GM18519 (cell line): Measurements from ENCODE around the gene QRSL1.
A peak's percentile ranks its signal among the peaks of the same experiment; 100 is the strongest.
"Not testable (repeated sequence)": the region's sequence is repeated elsewhere in the genome, so short reads cannot be mapped to it uniquely, and the experiment has no call there.

Experiments
- ATAC-seq: cut with Tn5 transposase; IDR thresholded peaks from one replicate; pipeline ENCODE4 v1.9.1; 2021; ENCODE audit warnings: mild to moderate bottlenecking, moderate library complexity; ENCODE audit not compliant: unreplicated experiment, low FRiP score

Gene QRSL1

DNA sequence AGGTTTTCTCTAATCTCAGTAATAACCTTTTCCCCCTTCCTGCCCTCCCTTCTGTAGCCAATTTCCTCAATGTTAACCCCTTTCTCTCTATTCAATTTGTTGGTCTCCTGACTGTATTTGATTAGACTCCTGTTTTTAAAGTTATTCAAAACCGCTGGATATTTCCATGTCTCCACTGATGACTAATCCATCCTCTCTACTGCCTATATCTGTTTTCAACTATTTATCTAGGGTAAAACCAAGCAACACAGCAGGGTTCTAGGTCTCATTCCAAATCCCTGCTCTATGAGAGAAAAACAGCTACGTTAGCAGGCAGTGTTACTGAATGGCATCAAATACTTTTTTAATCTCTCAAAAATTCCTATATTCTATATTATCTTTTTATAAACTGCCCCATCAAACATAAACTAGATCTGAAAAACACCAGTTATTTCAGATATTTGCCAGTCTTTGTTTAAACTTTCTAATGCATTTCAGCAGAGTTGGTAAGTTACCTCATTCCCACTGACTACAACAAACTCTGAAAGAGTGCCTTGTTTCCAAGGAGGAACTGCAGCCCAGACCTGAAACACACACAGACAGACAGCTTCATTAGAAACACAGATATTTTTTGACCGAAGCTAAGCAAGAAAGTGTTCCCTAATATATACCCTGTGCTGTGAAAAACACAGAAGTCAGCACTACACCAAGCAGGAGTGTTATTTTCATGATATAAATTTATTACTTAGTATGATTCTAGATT, 8.3 kb upstream of the QRSL1 start:
- no peak for ATAC-seq

DNA sequence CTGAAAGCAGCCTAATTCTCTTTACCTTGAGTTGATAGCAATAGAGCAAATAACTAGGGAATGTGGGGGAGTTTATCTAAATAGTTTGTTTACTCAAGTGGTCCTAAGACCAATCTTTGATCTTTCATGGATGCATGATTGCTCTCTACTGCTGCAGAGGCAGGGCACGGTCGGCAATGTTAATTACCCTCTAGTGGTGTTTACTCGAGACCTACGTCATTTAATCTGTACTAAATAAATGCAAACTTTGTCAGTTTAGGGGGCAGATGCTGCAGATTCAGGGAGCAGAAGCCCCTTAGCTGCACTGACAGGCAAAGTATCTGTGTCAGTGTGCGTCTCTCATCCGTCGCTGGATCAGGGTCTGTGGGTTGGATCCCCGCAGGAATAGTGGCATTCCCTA, 7.0 kb upstream of the QRSL1 start:
- no peak for ATAC-seq

DNA sequence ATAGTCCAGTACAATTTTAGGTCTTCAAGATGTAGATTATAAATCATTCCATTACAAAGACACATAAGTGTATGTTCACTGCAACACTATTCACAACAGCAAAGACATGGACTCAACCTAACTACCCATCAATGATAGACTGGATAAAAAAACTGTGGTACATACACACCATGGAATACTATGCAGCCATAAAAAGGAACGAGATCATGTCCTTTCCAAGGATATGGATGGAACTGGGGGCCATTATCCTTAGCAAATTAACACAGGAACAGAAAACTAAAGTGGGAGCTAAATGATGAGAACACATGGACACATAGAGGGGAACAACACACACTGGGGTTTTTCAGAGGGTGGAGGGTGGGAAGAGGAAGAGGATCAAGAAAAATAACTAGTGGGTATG, 6.3 kb upstream of the QRSL1 start:
- no peak for ATAC-seq

DNA sequence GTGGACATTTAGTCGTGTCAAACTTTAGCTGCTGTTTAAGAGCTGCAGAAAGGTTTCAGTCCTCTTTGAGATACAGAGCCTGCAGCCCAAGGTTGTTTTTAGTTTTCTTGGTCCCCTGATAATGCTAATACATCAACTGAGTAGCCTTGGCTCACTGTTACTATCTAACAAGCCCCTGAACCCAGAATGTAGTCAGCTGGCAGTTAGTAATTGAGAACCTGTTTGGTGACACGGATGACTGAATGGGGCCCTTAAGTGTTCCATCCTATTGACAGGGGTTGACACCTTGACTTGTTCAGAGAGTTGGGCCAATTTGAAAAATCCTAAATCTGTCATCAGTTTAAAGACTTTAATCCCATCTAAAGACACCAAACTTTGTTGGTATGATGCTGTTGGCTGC, 2.9 kb upstream of the QRSL1 start:
- ATAC-seq = no peak

DNA sequence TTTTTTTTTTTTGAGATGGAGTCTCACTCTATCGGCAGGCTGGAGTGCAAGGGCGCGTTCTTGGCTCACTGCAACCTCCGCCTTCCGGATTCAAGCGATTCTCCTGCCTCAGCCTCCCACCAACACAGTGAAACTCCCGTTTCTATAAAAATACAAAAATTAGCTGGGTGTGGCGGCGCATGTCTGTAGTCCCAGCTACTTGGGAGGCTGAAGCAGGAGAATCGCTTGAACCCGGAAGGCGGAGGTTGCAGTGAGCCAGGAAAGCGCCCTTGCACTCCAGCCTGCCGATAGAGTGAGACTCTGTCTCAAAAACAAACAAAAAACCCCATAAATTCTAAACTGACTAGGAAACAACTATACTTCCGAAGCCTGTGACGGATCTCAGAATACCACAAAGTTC, 1.6 kb upstream of the QRSL1 start:
- ATAC-seq = not testable (repeated sequence)

DNA sequence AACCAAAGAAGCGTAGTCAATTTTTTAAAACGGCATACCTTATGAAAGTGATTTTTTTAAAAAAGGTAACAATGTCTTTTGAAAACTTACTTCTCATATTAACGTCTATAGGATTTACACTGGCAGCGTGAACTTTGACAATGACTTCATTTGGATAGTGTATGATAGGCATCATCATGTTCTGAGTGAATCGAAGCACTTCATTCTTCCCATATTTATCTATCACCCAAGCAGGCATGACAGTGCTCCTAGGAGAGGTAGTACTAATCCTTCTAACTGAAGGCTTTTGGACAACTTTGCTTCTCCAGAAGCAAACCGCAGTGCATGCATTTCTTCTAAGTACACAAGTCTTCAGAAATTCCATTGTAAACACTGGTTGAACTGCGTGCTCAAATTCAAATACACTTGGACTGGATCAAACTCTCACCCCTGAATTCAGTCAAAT, 698 bp upstream of the QRSL1 start:
- ATAC-seq = no peak

DNA sequence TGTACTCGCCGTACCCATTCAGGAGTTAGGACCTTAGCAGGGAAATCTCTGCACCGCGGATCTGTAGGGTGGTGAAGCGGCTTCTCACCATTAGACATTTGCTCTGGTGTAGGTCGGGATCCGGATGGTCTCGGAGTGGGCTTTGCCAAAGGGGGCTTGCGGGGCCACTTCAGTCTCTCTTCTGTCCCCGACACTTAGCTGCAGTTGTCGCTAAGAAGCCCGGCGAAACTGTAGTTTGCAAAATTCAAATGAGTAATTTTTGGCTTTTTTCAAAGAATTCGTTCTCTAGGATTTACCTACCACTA, 433 bp downstream of the QRSL1 start:
- no peak for ATAC-seq

DNA sequence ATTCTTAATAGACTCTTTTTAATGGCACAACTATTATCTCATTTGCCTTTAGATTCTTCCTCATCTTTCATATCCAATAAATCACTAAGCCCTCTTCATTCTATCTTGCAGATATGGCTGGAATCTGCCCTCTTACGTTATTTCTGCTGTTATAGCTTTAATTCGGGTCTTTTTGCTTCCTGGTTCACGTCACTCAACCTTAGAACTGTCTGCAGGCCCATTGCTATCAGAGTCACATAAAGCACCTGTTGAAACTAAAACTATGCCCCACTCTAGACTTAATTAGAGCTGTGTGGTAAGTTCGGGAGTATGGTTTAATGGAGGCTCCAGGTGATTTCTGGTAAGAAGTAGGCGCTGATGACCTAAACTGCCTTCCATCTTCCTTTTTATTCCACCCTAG, 988 bp downstream of the QRSL1 start:
- ATAC-seq = no peak

DNA sequence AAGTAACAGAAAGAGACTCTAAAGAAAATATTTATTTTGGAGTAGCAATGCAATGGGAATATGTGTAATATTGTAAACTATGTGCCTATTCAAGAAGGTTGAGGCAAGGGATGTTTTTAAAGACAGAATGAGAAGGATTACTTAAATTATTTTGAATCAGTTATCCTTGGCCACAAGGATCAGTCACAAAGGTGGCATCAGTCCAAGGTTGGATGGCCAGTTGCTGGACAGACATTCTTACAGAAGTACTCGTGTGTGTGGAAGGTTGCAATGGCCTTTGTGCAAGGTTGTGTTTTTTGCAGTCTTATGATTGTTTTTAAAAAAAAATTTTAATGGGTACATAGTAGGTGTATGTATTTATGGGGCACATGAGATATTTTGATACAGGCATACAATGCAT, 2.0 kb downstream of the QRSL1 start:
- ATAC-seq = no peak

DNA sequence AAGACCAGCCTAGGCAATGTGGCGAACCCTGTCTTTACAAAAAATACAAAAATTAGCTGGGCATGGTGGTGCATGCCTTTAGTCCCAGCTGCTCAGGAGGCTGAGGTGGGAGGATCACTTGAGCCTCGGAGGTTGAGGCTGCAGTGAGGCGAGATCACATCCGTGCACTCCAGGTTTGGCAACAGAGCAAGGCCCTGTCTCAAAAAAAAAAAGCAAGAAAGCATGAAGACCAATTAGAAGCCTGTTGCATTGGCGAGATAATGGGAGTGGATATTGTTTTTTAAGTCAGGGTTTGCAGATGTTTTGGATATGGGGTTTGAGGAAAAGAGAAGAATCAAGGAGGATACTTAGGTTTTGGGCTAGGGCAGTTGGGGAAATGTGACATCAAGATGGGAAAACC, 5.2 kb downstream of the QRSL1 start:
- ATAC-seq = no peak

DNA sequence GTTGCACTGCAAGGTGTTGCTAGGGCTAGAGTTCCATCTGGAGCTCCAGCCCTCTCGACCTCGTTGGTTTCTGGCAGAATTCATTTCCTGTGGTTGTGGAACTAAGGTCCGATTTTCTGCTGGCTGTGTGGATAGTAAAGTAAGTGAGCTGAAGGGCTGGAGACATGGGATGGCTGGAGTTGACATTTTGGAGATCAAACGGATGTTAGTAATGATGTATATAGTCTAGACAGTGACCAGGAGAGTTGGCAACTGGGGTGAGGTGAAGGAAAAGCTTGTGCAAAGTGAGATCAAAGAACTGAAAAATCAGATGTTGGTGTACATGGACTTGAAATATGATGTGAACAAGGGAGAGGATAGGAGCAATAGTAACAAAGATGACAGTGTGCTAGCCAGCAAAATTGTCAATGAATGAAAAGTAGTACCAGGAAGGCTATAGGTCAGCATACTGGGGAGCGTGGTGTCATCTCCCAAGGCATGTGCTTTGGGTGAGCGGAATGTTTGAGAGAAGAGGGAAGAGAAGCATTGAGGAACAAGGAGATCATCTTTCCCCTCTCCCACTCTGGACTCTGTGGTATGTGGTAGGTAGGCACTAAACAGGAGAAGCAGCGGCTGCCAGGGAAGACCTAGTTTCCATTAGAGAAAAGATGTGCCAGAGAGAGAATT, 7.8 kb downstream of the QRSL1 start:
- ATAC-seq = peak; percentile 8

DNA sequence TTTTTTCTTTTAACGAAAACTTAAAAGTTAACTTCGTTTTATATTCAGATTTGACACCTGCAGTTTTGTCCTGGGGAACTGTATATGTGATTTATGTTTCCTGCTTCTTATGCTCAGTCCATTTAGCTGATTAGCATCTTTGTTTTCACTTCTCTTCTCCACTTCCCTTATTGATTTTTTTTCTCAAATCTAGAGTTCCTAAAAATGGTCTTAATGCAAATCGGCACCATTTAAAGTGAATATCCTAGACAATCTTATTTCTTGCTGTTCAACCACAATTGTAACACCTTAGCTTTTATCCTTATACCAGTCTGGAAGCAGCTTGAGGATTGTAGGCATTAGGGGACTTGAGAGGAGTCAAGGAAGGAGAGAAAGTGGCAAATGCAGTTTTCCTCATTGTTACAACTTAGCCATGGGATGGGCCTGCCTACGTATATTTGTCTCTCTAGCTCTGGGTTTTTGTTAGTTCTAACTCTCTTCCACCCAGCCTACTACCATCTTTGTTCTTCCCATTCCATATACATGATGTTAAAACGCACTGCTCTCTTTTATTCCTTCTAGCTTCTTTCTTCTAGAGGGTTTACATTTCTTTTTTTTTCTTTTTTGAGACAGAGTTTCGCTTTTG, 8.5 kb downstream of the QRSL1 start:
- ATAC-seq = peak; percentile 55

DNA sequence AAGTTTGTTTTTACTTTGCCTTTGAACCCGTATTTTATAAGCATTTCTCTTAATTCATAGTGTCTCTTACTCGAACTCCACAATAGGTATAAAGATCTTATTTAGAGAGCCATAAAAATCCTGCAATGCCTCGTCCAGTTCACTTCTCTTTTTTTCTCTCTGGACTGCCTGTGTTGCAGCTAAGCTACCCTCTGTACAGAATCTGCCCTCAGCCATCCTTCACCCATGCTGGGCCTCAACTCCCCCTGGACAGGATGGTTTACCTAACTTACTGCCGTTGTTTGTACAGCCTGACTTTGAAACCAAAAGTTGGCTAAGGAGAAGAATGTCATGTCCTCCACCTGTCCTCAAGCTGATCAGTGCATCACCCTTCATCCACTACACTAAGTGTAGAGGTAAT, 10.4 kb downstream of the QRSL1 start:
- no peak for ATAC-seq

DNA sequence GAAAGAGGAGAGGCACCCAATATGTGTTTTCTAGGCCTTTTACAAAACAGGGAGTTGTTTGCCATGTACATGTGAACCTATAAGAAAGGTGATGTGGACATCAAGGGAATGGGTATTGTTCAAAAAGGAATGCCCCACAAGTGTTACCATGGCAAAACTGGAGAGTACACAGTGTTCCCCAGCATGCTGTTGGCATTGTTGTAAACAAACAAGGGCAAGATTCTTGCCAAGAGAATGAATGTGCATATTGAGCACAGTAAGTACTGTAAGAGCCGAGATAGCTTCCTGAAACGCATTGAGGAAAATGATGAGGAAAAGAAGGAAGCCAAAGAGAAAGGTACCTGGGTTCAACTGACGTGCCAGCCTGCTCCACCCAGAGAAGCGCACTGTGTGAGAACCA, 13.1 kb downstream of the QRSL1 start:
- ATAC-seq = no peak

DNA sequence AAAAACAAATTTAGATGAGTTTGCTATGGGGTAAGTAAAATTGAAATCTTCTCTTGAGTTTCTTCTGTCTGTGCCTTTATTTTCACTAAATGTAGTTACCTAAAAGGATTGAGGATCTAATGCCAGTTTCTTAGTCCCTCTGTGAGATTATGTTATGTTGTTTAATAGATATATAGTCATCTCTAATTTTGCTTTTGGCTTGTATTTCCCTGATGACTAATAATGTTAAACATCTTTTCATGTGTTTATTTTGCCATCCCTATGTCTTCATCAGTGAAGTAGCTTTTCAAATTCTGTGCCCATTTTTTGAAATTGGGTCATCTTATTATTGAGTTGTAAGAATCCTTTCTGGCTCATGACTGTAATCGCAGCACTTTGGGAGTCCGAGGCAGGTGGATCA, 13.7 kb downstream of the QRSL1 start:
- ATAC-seq = no peak

DNA sequence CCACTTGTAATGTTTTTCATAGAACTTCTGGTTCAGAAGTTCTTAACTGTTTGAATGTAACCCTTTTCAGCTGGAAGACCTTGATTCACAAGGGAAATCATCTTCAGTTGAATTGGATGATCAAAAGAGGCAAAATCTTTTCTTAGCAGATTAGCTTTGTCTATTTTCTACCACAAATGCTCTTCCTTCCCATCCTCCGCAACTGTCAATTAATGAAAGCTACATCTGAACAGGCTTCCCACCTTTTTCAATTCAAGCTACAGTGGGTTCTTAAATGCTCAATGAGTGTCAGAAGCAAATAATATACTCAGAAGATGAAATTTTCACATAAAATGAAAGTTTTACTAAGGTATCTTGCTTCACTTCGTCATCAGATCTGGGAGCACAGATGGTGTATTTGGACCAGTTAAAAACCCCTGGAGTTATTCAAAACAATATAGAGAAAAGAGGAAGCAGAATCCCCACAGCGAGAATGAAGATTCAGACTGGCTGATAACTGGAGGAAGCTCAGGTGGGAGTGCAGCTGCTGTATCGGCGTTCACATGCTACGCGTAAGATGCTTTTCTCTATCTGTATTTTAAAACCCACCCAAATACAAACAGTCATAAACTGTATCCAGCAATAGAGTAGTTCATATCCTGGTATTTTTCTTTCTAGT, 19.4 kb downstream of the QRSL1 start:
- ATAC-seq = peak; percentile 67

DNA sequence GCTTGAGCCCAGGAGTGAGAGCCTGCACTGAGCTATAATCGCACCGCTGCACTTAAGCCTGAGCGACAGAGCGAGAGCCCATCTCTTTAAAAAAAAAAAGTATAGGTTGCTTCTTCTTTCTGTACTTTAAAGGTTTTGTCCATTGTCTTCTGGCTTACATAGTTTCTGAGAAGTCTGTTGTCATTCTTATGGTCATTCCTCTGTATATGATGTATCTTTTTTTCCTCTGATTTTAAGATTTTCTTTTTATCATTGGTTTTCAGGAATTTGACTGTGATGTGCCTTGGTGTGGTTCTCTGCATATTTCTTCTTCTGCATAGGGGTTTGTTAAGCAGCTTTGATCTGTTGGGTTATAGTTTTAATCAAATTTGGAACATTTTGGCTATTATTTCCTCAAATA, 29.1 kb downstream of the QRSL1 start:
- ATAC-seq = no peak

DNA sequence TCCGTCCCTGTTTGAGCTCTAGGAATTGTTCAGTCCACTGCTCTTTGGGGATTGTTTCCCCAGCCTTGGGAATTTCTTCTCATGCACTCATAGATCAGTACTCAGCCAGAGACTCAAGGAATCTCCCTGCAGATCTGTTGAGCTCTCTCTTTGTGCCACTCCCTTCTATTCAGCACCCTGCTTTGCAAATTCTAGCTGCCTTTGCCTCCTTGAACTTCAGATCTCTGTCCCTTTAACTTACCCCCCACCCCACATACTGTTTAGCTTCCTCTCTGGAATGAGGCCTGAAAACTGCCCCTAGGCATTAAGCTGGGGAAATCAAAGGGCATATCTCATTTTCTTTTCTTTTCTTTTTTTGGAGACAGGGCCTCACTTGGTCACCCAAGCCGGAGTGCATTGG, 30.5 kb downstream of the QRSL1 start:
- no peak for ATAC-seq

DNA sequence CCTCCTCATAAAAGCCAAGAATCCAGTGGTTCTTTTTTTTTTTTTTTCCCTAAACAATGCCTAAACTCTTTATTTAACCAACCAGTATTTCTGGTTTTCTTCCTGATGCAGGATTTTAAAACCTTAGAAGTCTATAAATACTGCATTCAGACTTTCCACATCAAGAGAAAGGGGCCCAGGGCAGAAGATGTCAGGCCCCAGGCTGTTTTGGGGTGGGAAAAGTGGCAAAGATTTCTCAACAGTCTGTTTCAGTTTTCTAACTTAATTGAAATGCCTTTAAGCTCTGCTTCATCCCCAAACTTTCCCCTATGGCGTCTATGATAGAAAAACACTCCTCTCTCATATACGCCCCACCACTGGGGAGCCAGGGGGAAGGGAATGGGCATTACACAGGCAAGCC, 33.1 kb downstream of the QRSL1 start:
- ATAC-seq = no peak

DNA sequence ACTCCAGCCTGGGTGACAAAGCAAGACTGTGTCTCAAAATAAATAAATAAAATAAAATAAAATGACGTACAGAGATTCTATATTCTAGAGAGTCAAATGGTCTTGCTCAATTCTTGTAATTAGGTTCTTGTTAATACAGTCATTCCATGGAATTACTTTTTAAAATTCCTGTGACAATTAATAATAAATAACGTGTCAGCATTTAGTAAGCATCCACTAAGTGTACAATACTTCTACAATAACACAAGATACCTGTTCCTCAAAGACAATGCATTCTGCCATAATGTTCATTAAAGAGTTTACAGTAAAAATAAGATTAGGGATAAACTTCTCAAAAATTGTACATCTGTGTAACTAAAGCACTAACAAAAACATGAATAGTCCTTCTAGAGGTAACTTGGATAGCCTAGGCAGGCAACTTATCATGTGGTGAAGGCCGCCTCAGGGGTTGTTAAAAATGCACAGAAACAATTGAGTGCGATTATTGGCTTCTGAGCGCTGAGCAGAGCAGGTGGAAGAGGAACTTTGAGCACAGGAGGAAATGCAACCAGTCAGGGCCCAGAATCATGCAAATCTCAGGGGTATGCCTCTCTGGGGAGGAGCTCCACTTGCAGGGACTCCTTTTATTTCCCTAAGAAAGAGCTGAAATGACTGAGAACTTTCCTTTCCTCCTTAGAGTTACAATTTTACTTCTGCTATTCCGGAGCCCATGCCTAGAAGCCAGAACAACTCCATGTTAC, 37.1 kb downstream of the QRSL1 start:
- peak; percentile 92 for ATAC-seq

DNA sequence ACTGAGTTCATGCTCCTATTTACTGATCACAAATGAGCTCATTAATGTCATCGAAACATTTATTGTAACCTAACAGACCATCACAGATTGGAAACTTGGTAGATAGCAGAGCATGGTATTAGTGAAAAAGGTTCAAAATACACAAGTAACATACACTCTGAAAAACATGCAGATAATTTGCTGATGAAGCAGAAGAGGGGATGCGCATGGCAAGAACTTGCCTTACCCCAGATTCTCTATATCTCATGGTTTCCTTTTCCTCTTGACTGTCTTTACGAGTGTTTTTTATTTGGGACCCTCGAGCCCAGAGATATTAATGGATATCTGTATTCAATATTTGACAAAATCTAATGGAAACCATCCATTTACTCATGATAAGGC, 37.6 kb downstream of the QRSL1 start:
- no peak for ATAC-seq
